Hepatic stellate cell (primary cell): ENCODE data around the gene UBTD1.
"Not testable (repeated sequence)": the region's sequence is repeated elsewhere in the genome, so short reads cannot be mapped to it uniquely, and the experiment has no call there.

Experiments
- DNase-seq: peaks from one replicate; pipeline ENCODE4 v3.0.0; 2011; ENCODE audit warnings: low spot score

The UBTD1 gene

DNA sequence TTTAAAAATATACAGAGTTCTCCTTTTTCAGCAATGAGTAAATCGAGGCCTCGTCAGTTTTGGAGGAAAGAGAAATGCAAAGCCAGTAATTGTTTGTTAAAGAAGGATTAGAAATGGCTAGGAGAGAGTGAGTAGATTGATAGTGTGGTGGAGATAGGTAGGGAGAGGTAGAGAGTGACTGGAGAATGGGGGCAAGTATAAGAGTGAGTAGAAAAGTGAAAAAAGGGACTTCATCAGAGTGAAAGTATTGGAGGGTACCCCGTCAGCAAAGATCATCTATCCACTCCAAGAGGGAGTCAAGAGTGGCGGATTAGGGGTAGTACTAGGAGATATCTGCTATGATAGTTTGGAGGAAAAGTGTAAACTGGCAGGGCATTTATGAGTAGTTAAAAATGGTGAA, 64.6 kb downstream of the UBTD1 start:
- no peak for DNase-seq

DNA sequence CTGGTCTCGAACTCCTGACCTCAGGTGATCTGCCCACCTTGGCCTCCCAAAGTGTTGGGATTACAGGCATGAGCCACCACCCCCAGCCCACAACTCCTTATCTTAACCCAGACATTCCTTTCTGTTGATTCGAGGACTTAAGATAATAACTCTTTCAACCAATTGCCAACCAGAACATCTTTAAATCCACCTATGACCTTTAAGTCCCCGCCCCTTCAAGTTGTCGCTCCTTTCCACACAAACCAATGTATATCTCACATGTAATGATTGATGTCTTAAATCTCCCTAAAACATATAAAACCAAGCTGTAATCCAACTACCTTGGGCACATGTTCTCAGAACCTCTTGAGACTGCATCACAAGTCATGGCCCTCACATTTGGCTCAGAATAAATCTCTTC, 66.1 kb downstream of the UBTD1 start:
- no peak for DNase-seq

DNA sequence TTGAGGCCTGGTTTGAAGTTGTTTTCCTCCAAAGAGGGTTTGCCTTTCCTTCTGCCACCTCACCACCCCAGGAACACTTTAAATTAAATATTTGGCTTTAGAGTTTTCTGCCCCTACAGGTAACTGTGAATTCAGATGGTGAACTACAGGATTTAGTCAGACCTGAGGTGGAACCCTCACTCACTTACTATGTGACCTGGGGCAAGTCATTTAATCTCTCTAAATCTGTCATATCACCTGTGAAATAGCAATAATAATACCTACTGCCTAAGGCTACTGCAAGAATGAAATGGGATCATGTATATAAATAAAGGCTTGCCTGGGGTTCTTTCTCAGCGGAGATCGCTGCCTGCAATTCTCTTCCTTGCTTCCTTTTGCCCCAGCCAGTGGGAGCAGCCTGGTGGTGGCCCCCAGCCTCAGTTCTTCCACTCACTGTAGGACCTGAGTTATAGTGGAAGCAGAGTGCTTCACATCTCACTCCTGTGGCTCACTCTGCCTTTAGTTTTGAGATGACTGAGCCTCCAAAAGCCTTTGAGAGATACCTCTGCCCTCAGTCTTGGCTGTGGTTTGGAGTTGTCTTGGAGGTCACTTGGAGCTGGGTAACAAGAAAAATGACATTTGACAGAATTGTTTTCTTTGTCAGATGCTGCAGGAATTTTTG, 67.7 kb downstream of the UBTD1 start:
- no peak for DNase-seq

- no peak for DNase-seq
These were observed 69.2 kb downstream of the UBTD1 start for GRCh38 chr10:97567891-97568290.

DNA sequence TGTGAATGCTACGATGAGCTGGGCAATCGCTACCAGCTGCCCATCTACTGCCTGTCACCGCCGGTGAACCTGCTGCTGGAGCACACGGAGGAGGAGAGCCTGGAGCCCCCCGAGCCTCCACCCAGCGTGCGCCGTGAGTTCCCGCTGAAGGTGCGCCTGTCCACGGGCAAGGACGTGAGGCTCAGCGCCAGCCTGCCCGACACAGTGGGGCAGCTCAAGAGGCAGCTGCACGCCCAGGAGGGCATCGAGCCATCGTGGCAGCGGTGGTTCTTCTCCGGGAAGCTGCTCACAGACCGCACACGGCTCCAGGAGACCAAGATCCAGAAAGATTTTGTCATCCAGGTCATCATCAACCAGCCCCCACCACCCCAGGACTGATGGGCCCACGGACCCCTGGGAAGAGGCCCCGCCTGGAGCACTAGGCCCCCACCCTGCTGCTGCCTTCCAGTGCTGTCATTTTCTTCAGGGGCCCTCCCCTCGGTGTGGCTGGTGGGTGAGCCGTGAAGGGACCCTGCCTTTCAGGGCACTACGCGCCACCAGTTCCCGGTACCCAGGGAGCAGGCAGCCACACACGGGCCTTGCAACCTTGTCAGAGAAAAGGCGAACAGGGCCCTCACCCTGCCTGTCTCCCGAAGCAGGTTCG, 71.5 kb downstream of the UBTD1 start:
- no peak for DNase-seq

DNA sequence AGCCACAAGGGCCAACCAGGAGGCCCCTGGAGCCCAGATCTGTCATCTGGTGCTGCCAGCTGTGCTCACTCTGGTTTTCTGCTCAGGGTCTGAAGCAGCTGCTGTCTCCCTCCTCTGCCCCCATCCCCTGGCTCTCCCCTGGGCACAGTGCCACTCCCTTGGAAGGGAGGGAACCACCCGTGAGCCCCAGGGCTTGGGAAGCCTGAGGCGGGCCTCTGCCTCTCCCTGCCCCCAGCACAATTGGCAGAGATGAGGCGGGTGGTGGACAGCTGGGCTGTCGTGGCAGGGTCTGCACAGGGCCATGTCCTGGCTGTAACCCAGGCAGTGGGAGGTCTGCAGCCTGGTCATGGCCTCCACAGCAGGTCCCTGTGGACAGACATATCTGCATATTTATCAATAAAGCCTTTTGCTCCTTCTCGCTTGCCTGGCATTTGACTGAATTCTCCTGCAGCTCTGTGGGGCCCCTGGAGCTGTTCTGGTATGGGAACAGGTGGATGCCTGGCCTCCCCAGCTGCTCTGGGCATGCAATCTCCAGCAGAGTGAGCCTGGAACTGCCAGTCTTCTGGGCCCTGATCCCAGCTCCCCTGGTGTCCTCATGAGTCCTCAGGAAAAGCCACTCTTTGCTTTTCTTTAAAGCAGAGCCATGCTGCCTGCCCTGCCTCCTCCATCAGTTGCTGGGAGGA, 72.2 kb downstream of the UBTD1 start:
- no peak for DNase-seq

DNA sequence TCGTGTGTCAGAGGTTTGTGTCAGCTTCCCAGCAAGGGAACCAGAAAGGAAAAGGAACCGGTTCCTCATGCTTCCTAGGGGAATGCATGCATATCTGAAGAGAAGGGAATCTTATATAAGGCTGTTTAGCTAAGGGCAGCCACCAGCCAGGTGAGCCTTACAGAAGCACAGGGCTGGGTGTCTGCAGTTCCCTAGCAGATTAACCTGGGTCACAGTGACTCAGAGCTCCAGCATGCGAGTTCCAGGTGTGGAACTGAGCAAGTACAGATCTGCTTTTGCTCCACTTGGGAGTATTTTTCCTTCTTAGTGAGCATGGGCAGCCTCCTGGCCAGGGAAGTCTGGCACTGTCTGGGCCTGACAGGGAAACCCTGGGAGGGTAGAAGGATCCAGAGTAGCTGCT, 72.9 kb downstream of the UBTD1 start:
- DNase-seq = no peak

- DNase-seq = peak; percentile 82
These were observed 73.7 kb downstream of the UBTD1 start, which contains the start of gene ANKRD2 for GRCh38 chr10:97572214-97572989. Gene ANKRD2 (plus strand): TSS chr10:97572779. CDS start chr10:97572789, 10 bp downstream.

DNA sequence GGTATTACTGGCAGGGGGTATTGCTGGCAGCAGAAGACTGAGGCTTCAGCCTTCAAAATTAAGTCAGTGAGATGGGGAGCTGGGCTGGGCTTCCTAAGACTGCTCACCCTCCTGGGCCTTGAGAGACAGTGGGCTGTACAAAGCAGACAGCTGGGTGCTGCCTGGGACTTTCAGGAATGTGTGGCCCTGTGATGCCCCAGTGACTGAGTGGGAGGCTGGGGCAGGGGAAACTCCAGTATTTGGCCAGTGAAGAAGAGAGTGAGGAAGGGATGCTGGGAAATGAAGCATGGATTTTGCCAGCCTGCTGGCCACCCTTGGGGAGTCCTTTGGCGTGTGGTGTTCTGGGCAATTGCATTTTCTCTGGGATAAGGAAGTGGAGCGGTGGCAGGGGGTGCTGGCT, 74.3 kb downstream of the UBTD1 start:
- no peak for DNase-seq

DNA sequence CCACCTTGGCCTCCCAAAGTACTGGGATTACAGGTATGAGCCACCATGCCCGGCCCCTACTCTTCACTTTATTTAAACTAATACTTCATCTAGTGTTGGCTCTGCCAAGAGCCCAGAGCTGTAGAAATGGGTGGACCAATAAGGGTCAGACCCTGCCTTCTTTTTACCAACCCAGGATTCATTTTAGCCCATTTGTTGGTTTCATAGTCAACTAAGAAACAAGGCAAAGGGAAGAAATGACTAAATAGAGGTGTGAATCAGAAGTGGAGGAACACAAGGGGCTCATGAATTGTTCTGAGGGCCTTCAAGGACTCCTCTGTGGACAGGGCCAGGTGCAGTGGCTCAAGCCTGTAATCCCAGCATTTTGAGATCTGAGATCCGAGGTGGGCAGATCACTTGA, 74.9 kb downstream of the UBTD1 start:
- no peak for DNase-seq

DNA sequence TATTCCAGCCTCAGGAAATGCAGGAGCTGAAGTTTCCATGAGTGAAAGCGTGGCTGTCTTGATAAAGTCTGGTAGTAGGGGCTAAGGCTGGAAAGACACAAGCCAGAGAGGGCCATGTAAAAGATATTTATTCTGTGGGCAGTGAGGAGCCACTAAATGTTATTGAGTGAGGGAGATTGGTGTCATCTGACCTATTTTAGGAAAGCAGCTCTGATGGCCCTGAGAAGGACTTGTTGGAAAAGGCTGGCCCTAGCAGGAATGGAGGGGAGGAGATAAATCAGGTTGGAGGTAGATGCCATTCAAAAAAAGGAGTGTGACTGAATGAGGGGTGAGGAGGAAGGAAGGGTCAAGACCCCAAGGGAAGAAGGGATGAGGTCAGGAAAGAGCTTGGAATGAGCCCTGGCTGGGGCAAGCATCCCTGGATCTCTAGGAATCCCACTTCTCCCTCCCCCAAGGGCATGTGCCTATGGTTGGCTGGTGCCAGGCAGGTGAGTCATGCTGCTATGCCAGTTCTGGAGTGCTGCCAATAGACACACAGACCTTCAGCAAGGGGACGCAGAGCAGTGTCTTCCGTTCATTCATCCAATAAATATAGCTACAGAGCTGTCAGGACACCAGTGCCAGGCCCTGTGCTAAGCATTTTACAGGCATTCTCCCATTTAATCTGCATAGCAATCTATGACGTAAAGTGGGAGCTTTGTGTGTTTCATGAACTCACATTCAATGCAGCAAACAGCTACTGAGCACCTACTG, 75.8 kb downstream of the UBTD1 start:
- peak; percentile 81 for DNase-seq

DNA sequence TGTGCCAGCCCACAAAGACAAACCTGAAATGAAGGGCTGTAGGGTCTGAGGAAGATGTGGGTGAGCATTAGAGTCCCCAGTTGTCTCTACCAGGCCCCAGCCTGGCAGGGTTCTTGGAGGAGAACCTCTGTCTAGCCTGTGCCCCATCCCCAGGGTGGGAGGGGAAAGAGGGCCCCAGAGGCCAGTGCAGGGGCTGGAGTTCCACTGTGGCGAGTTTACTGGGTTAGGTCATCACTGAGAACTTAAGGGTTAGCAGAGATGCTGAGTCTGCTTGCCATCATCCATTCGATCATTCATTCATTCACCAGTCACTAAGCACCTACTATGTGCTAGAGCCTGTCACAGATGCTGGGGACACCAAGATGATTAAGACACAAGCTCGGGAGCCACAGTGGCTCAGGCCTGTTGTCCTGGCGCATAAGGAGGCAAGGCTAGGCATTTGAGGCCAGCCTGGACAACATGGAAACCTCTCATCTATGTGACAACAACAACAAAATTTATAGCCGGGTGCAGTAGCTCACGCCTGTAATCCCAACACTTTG, 76.5 kb downstream of the UBTD1 start:
- DNase-seq = no peak

GRCh38 chr10:97576487-97576886, 77.8 kb downstream of the UBTD1 start:
- DNase-seq = not testable (repeated sequence)

DNA sequence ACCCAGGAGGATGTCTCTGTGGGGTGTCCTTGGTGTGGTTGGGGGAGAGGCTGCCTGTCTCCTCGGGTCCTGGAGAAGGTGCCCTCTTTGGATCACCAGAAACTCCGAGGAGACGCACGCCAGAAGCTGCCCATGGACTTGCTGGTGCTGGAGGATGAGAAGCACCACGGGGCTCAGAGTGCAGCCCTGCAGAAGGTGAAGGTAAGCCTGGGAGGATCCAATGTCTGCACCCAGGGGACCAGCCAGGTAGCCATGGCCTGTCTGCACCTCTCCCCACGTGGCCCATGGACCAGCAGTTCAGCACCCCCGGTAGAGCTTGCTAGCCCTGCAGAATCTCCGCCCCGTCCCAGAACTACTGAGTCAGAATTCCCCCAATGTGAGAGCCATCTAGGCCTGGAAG, 79.0 kb downstream of the UBTD1 start:
- no peak for DNase-seq

- no peak for DNase-seq
These were observed 79.6 kb downstream of the UBTD1 start for GRCh38 chr10:97578171-97578844.

DNA sequence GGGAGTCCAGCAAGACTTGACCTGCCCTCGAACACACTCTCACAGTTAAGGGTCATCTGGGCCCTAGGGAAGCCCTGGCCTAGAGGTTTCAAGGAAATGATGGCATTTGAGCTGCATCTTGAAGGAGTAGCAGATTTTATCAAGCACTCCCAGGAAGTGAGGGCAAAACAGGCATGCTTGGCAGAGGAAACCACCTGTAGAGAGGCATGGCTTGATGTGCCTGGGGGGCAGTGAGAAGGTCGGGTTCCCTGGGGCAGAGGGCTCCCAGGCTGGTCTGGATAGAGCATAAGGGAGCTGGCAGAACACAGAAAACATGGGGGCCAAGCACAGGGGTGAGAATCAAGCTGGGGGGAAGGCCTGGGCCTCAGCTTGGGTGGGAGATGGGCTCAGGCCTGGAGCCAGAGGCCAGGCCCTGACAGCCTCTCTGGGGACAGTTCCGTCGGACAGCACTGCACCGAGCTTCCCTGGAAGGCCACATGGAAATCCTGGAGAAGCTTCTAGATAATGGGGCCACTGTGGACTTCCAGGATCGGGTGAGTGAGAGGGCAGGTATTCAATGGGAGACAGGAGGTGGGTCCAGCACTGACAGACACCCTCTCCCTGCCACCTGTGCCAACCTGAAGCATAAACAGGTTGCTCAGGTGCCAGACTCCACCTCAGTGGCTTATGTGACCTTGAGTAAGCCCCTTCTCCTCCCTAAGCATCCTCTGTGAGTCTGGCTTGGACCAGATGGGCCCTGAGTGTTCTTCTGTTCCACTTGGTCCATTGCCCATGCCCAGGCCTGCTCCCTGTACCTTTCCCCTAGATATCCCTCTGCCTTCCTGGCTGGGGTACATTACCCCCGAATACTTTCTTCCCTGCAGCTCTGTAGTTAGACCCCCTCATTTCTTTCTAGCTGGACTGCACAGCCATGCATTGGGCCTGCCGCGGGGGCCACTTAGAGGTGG, 82.0 kb downstream of the UBTD1 start:
- no peak for DNase-seq

DNA sequence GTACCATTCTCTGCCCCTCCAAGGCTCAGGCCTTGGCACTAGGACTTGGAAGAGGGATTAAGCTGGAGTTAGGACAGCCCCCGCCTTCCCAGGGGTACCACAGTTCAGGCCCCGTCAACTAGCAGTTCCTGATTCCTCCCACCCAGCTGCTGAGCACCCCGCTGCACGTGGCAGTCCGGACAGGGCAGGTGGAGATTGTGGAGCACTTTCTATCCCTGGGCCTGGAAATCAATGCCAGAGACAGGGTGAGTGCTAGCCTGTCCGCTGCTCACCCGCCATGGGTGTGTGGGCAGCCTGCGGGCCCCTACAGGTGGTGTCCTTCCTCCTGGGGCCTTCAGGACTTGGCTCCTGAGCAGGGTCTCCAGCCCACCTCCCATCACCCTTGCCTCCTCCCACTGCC, 83.4 kb downstream of the UBTD1 start:
- no peak for DNase-seq

DNA sequence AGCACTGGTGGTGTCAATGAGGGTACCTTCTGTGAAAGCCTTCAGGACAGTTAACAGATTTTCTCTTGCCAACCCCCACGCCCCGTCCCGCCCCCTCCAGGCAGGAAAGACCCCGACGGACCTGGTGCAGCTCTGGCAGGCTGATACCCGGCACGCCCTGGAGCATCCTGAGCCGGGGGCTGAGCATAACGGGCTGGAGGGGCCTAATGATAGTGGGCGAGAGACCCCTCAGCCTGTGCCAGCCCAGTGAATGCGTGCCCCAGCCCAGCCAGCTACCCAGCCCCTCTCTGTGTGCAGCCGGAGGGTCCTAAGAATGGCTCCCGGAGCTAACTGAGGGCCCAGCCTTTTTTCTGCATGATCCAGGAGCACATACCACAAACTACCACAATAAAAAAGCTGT, 84.8 kb downstream of the UBTD1 start:
- no peak for DNase-seq

DNA sequence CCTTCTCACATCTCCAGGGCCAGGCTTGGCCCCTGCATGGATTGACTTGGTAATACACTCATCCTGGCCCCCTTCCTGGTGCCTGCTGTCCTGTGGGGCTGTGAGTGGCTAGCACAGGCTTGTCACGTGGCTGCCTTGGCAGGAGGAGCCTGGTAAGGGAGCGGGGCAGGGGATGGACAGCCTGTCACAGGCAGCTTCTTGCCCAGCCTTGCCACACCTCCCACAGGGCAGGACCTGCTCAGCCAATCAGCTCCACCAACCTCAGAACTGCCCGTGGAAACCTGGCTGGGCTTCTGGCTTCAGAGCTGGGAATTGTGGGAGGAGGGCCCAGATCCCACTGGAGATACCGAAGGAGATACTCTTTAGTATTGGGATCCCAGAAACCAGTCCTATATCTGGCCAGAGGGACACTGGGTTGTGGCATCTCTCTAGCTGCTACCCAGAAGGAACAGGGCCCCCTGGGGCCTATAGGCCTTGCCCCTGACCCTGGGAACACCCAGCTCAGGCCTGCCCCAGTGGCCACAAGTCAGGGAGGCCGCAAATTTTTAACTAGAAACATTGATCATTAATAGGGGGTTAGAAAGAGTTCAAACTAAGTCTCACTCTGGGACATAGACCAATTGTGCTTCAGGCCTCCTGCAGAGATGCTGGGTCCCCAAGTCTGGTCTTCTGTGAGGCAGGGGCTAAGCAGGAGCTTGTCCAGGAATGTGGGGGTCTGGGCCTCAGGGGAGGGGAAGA, 85.5 kb downstream of the UBTD1 start, which contains the start of gene HOGA1:
Gene HOGA1 (plus strand): TSS at position 330 of the 738 bp plus-strand sequence. CDS start 315 bp downstream, at position 645.
- peak; percentile 47 for DNase-seq
